HEK293 (cell line): Measurements from ENCODE around the gene HDHD5.
A peak's percentile ranks its signal among the peaks of the same experiment; 100 is the strongest.

Experiments used
- CTCF ChIA-PET: fragments of 350-600 bp; formaldehyde crosslinking; extraction: SDS; loops from one replicate; lab custom pipeline; 2021; ENCODE audit warnings: antibody characterized with exemption; lab: Yijun Ruan, JAX
- POLR2A ChIA-PET: fragments of 300-600 bp; formaldehyde crosslinking; extraction: SDS; loops from one replicate; lab custom pipeline; 2020; ENCODE audit warnings: antibody characterized with exemption, inconsistent platforms; lab: Yijun Ruan, JAX
- H3K27ac ChIP-seq: fragments of 200-500 bp; sonication (Bioruptor generic); 2 replicates; pipeline ENCODE4 v1.5.1; 2014; ENCODE audit warnings: low read depth, low read length, control low read depth, inconsistent platforms; ENCODE audit errors: extremely low read depth
- H3K36me3 ChIP-seq, 2 experiments: fragments of 200-500 bp in 1 of 2; sonication (Bioruptor generic) in 1 of 2; 1 replicate in 1 of 2; 2 replicates in 1 of 2; pipeline ENCODE4 v1.5.1; 2014 to 2017; ENCODE audit warnings: inconsistent platforms in 2 of 2, low read length in 2 of 2; ENCODE audit not compliant: control insufficient read depth in 2 of 2, insufficient read depth in 1 of 2
- H3K4me1 ChIP-seq: fragments of 200-500 bp; sonication (Bioruptor generic); 2 replicates; pipeline ENCODE4 v1.5.1; 2014; ENCODE audit warnings: mild to moderate bottlenecking, low read length, inconsistent platforms; ENCODE audit not compliant: control insufficient read depth, insufficient read depth
- H3K4me3 ChIP-seq: 2 replicates; pipeline ENCODE4 v1.5.1; 2011; ENCODE audit warnings: low read depth, mild to moderate bottlenecking, control low read depth, low read length, moderate library complexity
- H3K9me3 ChIP-seq: fragments of 200-500 bp; sonication (Bioruptor generic); 2 replicates; pipeline ENCODE4 v1.5.1; 2014; ENCODE audit warnings: low read depth, low read length, inconsistent platforms; ENCODE audit not compliant: control insufficient read depth, insufficient read depth
- BCL11B ChIP-seq: fragments of 450-650 bp; formaldehyde crosslinking; IDR thresholded peaks from 2 replicates; pipeline ENCODE4 v1.5.1; 2016; ENCODE audit warnings: low read depth, missing biosample characterization, missing genetic modification characterization
- HOXD13 ChIP-seq: sonication (generic); formaldehyde crosslinking; IDR thresholded peaks from 2 replicates; pipeline ENCODE4 v1.8.0; 2022; ENCODE audit warnings: missing genetic modification reagents, borderline replicate concordance
- ZIC2 ChIP-seq: fragments of 450-650 bp; formaldehyde crosslinking; IDR thresholded peaks from 2 replicates; pipeline ENCODE4 v1.5.1; 2016; ENCODE audit warnings: missing biosample characterization, missing genetic modification characterization
- ZNF404 ChIP-seq: fragments of 450-650 bp; formaldehyde crosslinking; IDR thresholded peaks from 2 replicates; pipeline ENCODE4 v1.5.1; 2017; ENCODE audit warnings: missing biosample characterization, missing genetic modification characterization
- ZNF473 ChIP-seq: fragments of 450-650 bp; formaldehyde crosslinking; IDR thresholded peaks from 2 replicates; pipeline ENCODE4 v1.5.1; 2017; ENCODE audit warnings: missing biosample characterization, missing genetic modification characterization
- ZNF558 ChIP-seq: fragments of 450-650 bp; formaldehyde crosslinking; IDR thresholded peaks from 2 replicates; pipeline ENCODE4 v1.5.1; 2016; ENCODE audit warnings: missing biosample characterization, missing genetic modification characterization
- TF ChIP-seq, protein P1 (sequence below): fragments of 450-650 bp; formaldehyde crosslinking; IDR thresholded peaks from 2 replicates; pipeline ENCODE4 v1.5.1; 2017; ENCODE audit warnings: missing biosample characterization, missing genetic modification characterization
- TF ChIP-seq, protein P2 (sequence below): fragments of 450-650 bp; formaldehyde crosslinking; optimal IDR thresholded peaks from 2 replicates; pipeline ENCODE3; 2016; ENCODE audit warnings: missing biosample characterization, mild to moderate bottlenecking, missing genetic modification characterization
- TF ChIP-seq, protein P3 (sequence below): fragments of 450-650 bp; formaldehyde crosslinking; IDR thresholded peaks from 2 replicates; pipeline ENCODE4 v1.5.1; 2016; ENCODE audit warnings: missing biosample characterization, missing genetic modification characterization
- TF ChIP-seq, protein P4 (sequence below): fragments of 450-650 bp; IDR thresholded peaks from 2 replicates; pipeline ENCODE4 v1.5.1; 2018; ENCODE audit warnings: missing biosample characterization, mild to moderate bottlenecking, missing genetic modification characterization
- TF ChIP-seq, protein P5 (sequence below): fragments of 450-650 bp; formaldehyde crosslinking; IDR thresholded peaks from 2 replicates; pipeline ENCODE4; 2016; ENCODE audit warnings: missing biosample characterization, missing genetic modification characterization
- TF ChIP-seq, protein P6 (sequence below): fragments of 450-650 bp; formaldehyde crosslinking; conservative IDR thresholded peaks from 2 replicates; pipeline ENCODE4 v1.5.1; 2016; ENCODE audit warnings: low read depth, missing biosample characterization, missing genetic modification characterization

HDHD5 gene

DNA sequence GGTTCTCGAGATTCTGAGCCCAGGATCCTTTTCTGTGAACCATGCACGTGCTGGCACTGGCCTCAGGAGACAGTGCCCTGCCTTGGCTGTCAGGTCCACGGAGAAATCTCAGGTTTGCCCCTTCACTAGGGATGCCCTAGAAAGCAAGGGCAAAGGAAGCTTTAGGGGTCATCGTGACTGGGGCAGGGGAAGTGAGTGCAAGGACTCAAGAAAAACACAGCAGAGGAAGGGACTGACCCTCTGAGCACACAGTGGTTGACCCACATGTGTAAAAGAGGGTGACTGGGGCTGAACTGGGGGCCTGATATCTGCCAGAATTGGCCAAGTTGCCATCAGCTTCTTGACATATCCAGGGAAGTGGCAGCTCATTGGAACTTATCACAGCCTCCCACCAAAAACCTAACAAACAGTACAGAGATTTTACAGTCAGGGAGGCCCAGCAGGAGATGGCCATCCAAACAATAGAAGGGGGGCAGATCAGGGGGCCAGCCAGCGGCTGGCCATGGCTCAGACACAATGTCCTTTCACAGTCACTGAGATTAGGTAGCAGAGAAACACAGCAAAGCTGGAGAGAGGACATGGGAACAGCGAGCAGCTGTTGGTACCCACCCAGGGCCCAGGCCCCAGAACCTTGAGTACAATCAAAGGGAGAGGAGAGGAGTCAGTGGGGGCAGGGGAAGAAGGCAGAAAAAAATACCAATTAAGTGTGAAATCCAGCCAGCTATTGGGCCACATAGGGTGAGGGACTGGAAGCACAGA is 42.3 kb downstream of the HDHD5 start:
- H3K4me3 ChIP-seq, result no peak overlapping the region
- POLR2A ChIA-PET, result interaction anchor here (2.1 kb wide), 1 partner anchor 55 kb away, joined by 5 read pairs; no protein-coding TSS in a partner anchor
- TF ChIP-seq, protein P1, sequence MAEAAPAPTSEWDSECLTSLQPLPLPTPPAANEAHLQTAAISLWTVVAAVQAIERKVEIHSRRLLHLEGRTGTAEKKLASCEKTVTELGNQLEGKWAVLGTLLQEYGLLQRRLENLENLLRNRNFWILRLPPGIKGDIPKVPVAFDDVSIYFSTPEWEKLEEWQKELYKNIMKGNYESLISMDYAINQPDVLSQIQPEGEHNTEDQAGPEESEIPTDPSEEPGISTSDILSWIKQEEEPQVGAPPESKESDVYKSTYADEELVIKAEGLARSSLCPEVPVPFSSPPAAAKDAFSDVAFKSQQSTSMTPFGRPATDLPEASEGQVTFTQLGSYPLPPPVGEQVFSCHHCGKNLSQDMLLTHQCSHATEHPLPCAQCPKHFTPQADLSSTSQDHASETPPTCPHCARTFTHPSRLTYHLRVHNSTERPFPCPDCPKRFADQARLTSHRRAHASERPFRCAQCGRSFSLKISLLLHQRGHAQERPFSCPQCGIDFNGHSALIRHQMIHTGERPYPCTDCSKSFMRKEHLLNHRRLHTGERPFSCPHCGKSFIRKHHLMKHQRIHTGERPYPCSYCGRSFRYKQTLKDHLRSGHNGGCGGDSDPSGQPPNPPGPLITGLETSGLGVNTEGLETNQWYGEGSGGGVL (tag by site-specific recombination), result 0 out of 2 replicates have a peak, but pooled peaks have one; percentile 17
- TF ChIP-seq, protein P2, sequence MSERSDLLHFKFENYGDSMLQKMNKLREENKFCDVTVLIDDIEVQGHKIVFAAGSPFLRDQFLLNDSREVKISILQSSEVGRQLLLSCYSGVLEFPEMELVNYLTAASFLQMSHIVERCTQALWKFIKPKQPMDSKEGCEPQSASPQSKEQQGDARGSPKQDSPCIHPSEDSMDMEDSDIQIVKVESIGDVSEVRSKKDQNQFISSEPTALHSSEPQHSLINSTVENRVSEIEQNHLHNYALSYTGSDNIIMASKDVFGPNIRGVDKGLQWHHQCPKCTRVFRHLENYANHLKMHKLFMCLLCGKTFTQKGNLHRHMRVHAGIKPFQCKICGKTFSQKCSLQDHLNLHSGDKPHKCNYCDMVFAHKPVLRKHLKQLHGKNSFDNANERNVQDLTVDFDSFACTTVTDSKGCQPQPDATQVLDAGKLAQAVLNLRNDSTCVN (tag by site-specific recombination), result no peak
- TF ChIP-seq, protein P3, sequence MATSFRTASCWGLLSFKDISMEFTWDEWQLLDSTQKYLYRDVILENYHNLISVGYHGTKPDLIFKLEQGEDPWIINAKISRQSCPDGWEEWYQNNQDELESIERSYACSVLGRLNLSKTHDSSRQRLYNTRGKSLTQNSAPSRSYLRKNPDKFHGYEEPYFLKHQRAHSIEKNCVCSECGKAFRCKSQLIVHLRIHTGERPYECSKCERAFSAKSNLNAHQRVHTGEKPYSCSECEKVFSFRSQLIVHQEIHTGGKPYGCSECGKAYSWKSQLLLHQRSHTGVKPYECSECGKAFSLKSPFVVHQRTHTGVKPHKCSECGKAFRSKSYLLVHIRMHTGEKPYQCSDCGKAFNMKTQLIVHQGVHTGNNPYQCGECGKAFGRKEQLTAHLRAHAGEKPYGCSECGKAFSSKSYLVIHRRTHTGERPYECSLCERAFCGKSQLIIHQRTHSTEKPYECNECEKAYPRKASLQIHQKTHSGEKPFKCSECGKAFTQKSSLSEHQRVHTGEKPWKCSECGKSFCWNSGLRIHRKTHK, result no peak
- peak; percentile 52; the same call in 1 of the 2 replicates for TF ChIP-seq ZIC2
- TF ChIP-seq, all 188 proteins: peak for 2
- CTCF ChIA-PET, result interaction anchor here (1.1 to 2.6 kb wide), 3 partner anchors 20 to 385 kb away, joined by 3 to 14 read pairs (median 4); no protein-coding TSS in a partner anchor
- Histone ChIP-seq H3K27ac (no peak overlapping the region), H3K9me3 (no peaks in the 10 kb centered on the region), H3K36me3 (no peaks in the 10 kb centered on the region), H3K4me1 (no peaks in the 10 kb centered on the region)

DNA sequence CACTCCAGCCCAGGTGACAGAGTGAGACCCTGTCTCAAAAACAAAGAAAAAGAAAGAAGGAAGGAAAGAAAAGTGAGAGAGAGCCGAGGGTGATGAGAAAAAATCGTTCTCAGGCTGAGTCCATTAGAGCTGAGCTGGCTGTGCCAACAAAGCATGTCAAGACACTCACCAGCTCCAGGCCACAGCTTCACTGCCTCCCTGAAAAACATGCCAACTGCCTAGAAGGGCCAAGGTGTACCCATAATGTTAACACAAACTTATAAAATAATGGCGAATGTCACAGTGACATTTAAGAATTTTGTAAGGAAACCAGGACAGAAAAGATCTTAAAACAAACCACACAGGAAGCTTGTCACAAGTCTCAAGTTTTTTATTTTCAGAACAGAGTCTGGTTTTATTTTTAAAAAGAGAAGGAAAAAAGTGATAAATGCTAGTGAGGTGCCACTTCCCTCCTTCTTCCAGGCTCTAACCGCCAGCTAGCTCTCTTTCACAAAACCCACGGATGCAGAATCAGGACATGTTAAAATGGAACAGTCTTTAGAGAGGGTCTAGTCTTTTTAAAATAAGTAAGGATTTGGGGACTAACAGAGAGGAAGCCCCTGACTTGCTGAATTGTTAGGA is 43.0 kb downstream of the HDHD5 start:
- POLR2A ChIA-PET, result interaction anchor here (0.6 to 2.1 kb wide), 2 partner anchors 28 to 56 kb away, joined by 3 to 5 read pairs; no protein-coding TSS in a partner anchor
- TF ChIP-seq BCL11B (tag by site-specific recombination) (no peak), ZNF473 (no peak), ZNF404 (no peak), ZNF558 (tag by site-specific recombination) (no peak), HOXD13 (no peak)
- TF ChIP-seq, protein P3, result no peak
- TF ChIP-seq, protein P4, sequence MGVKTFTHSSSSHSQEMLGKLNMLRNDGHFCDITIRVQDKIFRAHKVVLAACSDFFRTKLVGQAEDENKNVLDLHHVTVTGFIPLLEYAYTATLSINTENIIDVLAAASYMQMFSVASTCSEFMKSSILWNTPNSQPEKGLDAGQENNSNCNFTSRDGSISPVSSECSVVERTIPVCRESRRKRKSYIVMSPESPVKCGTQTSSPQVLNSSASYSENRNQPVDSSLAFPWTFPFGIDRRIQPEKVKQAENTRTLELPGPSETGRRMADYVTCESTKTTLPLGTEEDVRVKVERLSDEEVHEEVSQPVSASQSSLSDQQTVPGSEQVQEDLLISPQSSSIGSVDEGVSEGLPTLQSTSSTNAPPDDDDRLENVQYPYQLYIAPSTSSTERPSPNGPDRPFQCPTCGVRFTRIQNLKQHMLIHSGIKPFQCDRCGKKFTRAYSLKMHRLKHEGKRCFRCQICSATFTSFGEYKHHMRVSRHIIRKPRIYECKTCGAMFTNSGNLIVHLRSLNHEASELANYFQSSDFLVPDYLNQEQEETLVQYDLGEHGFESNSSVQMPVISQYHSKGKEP (tag by site-specific recombination), result no peak
- TF ChIP-seq, protein P5, sequence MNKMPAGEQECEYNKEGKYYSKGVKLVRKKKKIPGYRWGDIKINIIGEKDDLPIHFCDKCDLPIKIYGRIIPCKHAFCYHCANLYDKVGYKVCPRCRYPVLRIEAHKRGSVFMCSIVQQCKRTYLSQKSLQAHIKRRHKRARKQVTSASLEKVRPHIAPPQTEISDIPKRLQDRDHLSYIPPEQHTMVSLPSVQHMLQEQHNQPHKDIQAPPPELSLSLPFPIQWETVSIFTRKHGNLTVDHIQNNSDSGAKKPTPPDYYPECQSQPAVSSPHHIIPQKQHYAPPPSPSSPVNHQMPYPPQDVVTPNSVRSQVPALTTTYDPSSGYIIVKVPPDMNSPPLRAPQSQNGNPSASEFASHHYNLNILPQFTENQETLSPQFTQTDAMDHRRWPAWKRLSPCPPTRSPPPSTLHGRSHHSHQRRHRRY, result no peak
- TF ChIP-seq, protein P6, sequence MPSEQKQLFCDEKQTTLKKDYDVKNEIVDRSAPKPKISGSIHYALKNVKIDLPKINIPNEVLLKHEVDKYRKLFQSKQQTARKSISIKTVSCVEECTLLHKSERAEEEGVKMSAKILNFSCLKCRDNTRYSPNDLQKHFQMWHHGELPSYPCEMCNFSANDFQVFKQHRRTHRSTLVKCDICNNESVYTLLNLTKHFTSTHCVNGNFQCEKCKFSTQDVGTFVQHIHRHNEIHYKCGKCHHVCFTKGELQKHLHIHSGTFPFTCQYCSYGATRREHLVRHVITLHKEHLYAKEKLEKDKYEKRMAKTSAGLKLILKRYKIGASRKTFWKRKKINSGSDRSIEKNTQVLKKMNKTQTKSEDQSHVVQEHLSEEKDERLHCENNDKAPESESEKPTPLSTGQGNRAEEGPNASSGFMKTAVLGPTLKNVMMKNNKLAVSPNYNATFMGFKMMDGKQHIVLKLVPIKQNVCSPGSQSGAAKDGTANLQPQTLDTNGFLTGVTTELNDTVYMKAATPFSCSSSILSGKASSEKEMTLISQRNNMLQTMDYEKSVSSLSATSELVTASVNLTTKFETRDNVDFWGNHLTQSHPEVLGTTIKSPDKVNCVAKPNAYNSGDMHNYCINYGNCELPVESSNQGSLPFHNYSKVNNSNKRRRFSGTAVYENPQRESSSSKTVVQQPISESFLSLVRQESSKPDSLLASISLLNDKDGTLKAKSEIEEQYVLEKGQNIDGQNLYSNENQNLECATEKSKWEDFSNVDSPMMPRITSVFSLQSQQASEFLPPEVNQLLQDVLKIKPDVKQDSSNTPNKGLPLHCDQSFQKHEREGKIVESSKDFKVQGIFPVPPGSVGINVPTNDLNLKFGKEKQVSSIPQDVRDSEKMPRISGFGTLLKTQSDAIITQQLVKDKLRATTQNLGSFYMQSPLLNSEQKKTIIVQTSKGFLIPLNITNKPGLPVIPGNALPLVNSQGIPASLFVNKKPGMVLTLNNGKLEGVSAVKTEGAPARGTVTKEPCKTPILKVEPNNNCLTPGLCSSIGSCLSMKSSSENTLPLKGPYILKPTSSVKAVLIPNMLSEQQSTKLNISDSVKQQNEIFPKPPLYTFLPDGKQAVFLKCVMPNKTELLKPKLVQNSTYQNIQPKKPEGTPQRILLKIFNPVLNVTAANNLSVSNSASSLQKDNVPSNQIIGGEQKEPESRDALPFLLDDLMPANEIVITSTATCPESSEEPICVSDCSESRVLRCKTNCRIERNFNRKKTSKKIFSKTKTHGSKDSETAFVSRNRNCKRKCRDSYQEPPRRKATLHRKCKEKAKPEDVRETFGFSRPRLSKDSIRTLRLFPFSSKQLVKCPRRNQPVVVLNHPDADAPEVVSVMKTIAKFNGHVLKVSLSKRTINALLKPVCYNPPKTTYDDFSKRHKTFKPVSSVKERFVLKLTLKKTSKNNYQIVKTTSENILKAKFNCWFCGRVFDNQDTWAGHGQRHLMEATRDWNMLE (tag by site-specific recombination), result no peak
- no peaks in the 10 kb centered on the region for H3K36me3 ChIP-seq
- H3K9me3 ChIP-seq, result no peaks in the 10 kb centered on the region
- CTCF ChIA-PET, result interaction anchor here (0.5 to 2.6 kb wide), 5 partner anchors 9 to 513 kb away, joined by 3 to 14 read pairs (median 3); no protein-coding TSS in a partner anchor
- no peak overlapping the region for H3K4me3 ChIP-seq
- no peaks in the 10 kb centered on the region for H3K4me1 ChIP-seq
- H3K27ac ChIP-seq, result no peak overlapping the region
